GM21529 (cell line): Measurements from ENCODE around the gene RASSF5.

Experiments used
- ATAC-seq: cut with Tn5 transposase; IDR thresholded peaks from one replicate; pipeline ENCODE4 v1.9.1; 2021; ENCODE audit not compliant: unreplicated experiment

The RASSF5 gene

DNA sequence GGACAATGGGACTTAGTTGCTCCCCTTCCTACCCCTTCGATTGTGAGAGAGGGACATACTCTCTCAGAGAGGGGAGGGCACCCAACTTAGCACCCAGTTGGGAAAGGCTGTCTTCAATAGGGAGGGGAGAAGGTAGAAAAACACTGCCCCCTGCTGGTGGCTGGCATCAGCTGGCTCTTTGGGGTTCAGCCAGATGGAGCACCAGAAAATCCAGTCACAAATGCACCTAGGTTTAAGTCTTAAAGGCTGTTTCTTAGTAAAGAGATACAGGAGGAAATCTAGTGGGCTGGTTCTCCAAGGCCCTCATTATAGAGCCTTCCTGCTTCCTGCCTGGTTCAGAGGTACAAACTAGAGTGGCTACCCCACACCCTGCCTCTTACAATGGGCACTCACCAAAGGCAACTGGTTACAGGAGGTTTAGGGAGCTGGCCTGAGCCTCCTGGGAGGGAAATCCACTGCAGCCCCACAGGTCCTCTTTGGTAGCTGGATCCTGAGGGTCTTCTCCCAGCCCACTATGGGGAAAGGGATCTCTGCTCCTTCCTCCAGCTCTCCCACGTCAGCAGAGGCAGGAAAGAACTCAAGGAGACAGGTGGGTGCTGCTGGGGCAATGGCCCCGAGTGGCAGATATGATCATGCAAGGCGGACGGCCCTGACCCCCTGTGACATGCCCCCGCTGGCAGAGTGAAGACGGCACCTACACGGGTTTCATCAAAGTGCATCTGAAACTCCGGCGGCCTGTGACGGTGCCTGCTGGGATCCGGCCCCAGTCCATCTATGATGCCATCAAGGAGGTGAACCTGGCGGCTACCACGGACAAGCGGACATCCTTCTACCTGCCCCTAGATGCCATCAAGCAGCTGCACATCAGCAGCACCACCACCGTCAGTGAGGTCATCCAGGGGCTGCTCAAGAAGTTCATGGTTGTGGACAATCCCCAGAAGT is 76.6 kb downstream of the RASSF5 start:
- ATAC-seq = no peak

DNA sequence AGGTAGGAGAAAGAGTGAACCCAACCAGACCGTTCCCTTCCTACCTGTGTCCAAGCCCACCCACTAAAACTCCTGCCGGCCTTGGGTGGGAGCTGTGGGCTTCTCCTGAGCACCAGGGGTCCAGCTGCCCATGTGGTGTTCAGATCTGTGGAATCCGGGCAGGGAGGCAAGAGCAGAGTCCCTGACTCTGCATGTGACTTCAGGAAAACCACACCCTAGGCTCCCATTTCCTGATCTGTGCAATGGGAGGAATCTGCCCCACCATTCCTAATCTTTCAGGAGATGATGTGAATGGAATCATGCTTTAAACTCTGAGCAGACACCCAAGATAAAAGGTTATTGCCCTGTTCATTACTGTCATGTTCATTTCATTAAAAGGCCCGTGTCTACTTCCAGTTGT is 77.4 kb downstream of the RASSF5 start:
- no peak for ATAC-seq

DNA sequence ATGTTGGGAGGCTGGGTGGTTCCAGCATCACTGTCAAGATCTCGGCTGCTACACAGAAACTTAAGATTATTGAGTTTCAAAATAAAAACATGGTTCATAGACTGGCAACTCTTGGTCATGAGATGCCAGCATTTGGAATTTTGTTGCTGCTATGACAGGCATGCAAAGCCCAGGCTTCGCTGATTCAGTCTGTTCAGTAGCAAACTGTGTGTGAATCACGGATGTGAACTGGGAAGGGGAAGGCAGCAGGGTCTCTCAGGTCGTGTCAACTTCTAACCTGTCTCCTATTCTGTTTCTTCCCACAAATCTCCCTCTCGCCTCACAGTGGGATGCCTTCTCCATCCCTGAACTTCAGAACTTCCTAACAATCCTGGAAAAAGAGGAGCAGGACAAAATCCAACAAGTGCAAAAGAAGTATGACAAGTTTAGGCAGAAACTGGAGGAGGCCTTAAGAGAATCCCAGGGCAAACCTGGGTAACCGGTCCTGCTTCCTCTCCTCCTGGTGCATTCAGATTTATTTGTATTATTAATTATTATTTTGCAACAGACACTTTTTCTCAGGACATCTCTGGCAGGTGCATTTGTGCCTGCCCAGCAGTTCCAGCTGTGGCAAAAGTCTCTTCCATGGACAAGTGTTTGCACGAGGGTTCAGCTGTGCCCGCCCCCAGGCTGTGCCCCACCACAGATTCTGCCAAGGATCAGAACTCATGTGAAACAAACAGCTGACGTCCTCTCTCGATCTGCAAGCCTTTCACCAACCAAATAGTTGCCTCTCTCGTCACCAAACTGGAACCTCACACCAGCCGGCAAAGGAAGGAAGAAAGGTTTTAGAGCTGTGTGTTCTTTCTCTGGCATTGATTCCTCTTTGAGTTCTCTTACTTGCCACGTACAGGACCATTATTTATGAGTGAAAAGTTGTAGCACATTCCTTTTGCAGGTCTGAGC is 79.4 kb downstream of the RASSF5 start:
- ATAC-seq = no peak

DNA sequence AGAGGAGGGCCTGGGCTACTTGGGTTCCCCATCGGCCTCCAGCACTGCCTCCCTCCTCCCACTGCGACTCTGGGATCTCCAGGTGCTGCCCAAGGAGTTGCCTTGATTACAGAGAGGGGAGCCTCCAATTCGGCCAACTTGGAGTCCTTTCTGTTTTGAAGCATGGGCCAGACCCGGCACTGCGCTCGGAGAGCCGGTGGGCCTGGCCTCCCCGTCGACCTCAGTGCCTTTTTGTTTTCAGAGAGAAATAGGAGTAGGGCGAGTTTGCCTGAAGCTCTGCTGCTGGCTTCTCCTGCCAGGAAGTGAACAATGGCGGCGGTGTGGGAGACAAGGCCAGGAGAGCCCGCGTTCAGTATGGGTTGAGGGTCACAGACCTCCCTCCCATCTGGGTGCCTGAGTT is 80.6 kb downstream of the RASSF5 start:
- ATAC-seq = no peak

DNA sequence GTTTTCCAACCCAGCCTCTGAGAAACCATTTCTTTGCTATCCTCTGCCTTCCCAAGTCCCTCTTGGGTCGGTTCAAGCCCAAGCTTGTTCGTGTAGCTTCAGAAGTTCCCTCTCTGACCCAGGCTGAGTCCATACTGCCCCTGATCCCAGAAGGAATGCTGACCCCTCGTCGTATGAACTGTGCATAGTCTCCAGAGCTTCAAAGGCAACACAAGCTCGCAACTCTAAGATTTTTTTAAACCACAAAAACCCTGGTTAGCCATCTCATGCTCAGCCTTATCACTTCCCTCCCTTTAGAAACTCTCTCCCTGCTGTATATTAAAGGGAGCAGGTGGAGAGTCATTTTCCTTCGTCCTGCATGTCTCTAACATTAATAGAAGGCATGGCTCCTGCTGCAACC is 81.2 kb downstream of the RASSF5 start:
- no peak for ATAC-seq

DNA sequence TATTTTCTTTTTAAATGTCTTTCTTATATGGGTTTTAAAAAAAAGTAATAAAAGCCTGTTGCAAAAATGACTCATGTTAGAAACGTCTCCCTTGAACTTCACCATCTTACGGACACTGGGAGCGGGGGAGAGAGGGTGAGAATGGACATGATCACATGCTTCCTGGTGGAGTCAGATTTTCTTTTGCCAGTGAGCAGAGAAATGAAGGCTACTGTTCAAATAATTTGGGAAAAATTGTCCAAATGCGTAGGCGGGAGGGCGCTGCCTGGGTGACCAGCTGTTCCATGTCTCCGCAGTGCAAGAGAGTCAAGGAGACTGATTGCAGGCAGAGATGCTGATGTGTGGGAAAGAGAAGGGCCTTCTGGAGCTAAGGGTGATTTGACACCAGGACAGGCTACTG is 81.9 kb downstream of the RASSF5 start:
- no peak for ATAC-seq

DNA sequence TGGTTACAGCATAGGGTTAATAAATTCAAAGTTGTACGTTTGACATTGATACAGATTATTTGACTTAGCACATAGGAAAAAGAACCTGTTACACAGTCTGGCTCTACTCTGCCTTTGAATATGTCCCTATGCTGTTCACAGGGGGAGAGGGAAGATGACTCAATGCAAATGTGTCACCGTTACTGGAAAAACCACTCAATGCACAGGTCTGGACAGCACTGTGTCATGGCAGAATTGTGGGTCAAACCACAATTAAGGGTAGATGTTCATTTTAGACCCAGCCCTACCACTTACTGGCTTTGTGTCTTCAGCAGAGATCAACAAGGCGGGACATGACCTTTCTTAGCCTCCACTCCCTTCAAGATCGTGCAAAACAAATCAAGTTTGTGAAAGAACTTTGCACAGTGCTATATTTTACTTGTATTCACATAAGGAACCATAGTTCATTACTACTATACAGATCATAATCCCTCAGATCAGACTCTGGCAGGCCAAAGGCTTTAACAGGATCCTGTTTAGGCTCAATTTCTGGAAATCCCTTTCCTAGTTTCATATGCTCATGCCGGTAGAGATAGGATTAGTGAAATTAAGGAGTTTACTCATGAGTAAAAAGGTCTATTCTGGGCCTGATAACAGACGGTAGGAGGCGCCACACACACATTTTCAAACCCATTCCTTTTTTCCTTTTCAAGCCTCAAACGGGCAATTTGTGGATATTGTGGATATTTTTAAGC is 82.9 kb downstream of the RASSF5 start:
- ATAC-seq = peak; percentile 73

DNA sequence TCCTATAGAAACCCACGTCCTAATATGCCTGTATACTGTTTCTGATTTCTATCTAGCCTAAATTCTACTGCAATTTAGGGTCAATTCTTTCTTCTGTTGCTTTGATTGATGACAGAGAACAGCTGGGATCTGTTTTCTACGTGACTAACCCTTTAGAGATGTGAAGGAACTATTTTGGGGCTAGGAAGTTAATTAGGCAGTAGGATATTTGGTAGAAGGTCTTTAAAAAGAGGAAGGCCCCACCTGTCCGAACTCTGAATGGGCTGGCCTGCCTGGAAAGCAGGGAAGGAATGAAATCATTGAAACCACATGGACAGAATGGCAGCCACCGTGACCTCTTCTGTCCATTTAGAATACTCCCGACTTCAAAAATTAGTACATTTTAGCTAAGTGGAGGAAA is 83.9 kb downstream of the RASSF5 start:
- ATAC-seq = no peak

DNA sequence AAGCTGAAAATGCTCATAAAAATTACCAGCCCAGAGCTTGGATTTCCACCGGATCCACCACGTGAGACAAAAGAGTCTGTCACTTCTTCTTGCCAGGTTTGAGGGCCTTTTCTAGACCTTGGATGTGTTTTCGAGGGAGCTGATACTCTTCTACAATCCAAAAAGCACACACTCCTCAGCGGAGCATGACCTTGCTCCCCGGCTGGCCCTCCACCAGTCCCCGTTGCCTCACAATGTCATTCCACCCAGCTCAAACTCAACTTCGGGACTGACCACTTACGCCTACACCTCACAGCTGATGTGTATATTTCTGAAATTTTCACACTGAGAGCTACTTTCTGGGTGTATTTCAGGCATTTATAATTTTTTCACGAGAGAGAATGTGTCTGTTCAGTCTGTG is 84.4 kb downstream of the RASSF5 start:
- ATAC-seq = no peak

DNA sequence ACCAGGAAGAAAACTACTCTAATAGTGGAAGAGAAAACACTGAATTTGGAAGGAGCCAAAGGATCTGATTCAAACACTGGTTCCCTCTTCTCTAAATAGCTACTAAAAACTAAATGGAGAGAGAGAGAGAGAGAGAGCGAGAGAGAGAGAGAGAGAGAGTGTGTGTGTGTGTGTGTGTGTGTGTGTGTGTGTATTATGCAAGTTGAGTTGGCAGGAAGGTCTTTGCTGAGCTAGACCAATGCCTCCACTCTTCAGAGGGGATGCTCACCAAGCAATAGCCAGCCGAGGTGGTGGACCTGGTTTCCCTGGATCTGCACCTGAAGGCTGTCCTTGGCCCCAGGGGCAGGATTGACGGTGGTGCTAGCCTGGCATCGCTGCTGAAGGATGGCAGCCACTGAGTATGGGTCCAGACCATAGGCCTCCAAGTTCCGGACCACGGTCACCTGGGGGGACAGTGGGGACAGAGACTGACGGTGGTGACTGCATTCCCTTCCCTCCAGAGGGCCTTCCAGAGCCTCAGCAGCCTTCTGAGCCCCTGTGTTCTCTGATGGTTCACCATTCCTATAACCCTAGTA is 86.1 kb downstream of the RASSF5 start:
- no peak for ATAC-seq

DNA sequence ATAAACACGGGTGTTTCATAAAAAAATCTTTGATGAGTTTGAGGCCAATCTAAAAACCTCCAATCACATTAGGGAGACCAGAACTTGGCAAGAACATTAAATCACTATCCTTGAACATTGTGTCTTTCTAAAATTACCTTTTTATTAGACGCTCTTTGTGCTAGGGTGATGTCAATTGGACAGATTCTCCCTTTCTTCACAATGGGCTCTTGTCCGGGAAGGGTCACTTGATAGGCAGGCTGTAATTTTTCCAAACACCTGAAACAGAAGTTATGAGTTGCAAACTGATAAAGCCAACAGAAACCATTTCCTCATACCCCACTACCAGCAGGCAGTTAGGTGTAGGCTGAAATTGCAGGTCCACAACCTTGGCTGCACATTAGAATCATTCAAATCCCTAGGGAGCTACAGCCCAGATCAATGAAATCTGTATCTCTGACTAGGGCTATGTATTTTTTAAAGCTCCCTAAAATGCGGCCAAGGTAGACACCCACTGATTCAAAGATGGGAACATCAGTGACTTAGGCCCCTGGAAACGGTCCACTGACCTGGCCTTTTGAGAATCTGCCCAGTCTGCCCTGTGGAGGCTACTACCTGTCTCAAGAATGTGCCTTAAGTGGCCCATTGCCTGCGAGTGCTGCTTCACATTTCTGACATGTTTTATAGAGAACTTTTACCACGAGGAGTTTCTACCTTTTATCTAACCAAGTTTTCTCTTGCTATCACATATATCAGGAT is 88.4 kb downstream of the RASSF5 start:
- no peak for ATAC-seq

DNA sequence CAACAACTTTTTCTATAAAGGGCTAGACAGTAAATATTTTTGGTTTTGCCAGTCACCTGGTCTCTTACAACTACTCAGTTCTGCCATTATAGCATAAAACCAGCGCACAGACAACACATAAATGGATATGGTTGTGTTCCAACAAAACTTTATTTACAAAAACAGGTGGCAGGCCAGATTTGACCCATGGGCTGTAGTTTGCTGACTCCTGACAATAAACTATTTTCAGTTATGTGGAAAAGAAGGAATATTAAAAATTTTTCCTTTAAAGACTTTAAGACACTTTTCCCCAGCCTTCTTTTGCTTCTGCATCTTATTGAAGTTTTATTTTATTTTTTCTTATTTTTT is 89.0 kb downstream of the RASSF5 start:
- ATAC-seq = no peak

DNA sequence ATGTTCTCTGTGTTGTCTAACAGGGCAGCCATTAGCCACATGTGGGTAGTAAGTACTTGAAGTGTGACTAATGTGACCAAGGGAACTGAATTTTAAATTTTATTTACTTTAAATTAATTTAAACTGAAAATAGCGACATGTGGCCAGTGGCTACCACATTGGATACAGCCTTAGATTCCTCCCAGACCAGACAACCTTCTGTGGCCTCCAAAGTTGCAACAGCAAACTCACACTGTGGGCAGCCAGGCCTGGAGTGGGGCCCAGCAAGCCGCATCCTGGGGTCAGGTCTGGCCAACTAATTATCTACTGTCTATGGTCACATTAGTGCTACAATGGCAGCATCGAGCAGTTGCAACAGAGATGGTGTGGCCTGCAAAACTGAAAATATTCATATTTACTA is 93.2 kb downstream of the RASSF5 start:
- ATAC-seq = no peak

DNA sequence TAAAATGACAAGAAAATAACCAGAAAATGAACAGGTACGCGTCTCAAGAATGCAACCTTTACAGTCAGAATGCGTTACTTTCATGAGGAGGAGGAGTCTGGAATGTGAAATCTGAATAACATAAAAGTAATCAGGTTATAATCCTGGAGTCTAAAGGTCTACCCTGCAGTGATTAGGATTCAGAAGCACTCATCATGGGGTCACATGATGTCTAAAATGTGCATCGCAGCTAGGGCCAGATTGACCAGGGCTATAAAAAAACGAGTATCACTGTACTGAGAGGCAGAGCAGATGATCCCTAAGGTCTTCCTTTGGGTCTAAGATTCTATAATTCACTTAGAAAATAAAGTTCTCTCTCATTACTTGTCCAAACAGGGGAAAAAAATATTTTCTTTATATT is 97.5 kb downstream of the RASSF5 start:
- no peak for ATAC-seq

DNA sequence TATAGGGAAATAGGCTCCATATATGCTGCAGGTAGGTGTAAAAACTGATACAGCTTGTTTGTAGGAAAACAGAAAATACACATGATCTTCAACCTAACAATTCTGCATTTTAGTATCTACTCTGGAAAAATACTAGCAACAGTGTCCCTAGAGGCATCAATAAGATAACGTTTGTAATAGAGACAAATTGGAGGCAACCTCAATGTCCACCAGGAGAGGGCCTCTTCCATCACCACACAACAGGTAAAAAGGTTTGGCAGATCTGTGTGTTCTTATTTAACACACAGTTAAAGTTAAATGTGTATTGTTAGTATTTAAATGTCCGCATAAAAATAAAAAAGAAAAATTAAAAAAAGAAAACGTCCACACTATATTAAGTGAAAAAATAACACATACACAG is 99.5 kb downstream of the RASSF5 start:
- no peak for ATAC-seq

DNA sequence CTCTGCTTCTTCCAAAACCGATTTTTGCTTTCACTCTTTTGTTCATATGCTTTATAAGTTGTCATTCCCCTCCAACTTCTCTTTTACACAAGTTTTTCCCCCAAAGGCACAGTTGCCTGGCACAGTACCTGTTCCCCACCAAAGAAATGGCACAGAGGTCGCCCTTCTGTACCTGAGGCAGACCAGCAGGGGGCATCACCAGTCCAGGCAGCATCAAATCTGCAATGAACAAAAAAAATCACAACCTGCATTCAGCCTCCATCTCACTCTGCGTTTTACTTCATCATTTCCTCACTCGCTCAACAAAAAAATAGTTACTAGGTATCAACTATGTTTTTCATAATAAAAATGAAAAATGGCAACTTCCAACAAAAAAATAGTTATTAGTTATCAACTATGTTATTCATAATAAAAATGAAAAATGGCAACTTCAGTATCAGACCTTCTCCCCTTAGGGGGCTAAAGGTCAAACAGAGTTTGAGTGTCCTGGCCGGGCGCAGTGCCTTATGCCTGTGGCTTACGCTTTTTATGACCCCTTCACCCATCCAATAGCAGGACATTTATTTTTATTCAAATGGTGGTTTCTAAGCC is 100.9 kb downstream of the RASSF5 start:
- no peak for ATAC-seq

DNA sequence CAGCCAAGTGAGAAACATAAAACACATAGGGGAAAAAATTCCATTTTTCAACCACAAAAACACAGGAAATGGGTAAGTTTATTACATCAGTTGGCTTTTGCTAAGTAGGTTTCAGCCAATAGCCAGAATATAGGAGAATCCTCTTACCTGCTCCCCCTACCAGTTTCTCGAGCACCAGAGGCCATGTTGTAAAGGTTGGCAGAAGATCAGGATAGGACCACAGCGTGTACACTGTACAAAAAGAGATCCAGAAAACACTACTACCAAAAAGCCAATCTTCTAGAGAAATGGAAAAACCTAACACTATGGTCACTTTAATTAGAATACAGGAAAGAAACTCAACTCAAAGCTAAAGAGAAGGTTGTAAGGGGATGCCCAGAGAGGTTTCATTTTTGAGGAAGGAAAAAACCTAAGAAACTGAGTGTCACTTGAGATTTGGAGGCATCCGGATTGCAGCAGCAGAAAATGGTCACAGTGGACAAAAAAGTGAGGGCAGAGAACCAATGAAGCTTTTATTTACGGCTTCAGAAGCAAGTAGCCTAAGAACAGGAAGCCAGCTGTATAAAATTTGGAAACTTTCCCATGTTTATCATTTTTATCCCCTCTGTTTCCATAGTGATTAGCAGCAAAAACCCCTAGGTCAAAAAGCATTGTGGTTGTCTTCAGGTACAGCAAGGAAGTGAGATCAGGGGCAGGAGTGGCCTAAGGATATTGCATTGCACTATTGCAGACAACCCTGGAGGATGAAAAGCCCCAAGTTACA is 102.1 kb downstream of the RASSF5 start:
- no peak for ATAC-seq

DNA sequence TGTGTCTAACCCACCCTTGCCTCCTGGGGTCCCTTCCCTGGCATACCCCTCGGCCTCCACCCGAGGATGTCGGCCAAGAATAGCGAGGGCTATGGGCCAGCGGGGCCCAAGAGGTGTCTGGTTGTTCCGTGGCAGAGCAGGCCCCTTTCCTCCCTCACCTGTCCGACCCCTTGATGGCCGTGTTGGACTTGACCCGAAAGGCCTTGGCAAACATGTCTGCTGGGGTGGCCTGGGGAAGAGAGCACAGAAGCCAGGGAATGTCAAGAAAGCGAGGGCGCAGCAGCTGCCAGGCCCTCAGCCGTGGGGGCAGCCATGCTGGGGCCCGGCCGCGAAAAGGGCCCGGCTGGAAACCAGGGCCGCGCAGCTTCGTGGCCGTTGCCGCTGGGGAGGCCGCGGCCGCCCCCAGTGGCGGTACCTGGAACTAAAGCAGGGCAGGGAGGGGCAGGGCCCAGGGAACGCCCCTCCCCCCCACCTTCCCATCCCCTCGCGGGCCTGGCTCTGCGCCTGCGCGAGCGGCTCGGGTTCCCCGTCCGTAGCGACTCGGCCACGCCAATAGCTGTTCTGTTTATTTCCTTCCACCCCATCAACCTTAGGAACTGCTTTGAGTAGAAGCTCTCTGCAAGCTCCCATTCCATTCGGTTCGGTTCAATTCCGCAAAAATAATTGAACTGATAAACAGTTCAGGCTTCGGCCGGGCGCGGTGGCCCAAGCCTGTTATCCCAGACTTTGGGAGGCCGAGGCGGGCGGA is 105.0 kb downstream of the RASSF5 start, which contains the start of gene EIF2D:
Gene EIF2D (minus strand): TSS at position 337 of the 748 bp plus-strand sequence. CDS start 123 bp downstream, at position 214.
- peak; percentile 83 for ATAC-seq
